ENCODE results near the gene KRTAP2-4. TPM values are rescaled to one million over a fixed set of nuclear protein-coding genes. Genes with fewer than 3 reads are reported as not detected.
"Not testable (repeated sequence)": the region's sequence is repeated elsewhere in the genome, so short reads cannot be mapped to it uniquely, and the experiment has no call there.

KRTAP2-4 gene
- total RNA-seq, 1 experiment from 2014 or later = 0.76 TPM

GRCh38 chr17:41048441-41048840, 17.2 kb downstream of the KRTAP2-4 start:
- Histone ChIP-seq H3K36me3 (ENCODE audit: control insufficient read depth in 1 of 2, insufficient read depth in 2 of 2, low read length in 2 of 2) (peaks cover 0 to 8% of the 10 kb centered on the region in 2 experiments; a peak in 1 of 4 replicates), H3K79me2 (ENCODE audit: insufficient read depth, low read length) (no peaks in the 10 kb centered on the region), H3K9ac (ENCODE audit: low read length) (no peak overlapping the region), H3K4me2 (ENCODE audit: low read length) (no peak overlapping the region), H3K4me1 (ENCODE audit: control insufficient read depth in 1 of 2, insufficient read depth in 2 of 2, low read length in 2 of 2) (no peaks in the 10 kb centered on the region; a peak in 1 of 4 replicates), H4K20me1 (ENCODE audit: insufficient read depth) (no peaks in the 10 kb centered on the region), H3K9me3 (ENCODE audit: control insufficient read depth in 1 of 2, insufficient read depth in 1 of 2, low read depth in 1 of 2, low read length in 2 of 2) (peaks cover 0 to 8% of the 10 kb centered on the region in 2 experiments; a peak in 1 of 4 replicates), H3K27me3 (ENCODE audit: insufficient read depth, low read length) (no peaks in the 10 kb centered on the region), H3K4me3 (replicated peaks in 1 of 2; ENCODE audit: low read depth in 1 of 2, low read length in 2 of 2) (no peak overlapping the region), H3K27ac (ENCODE audit: low read depth, low read length) (no peak overlapping the region), H3K9me2 (ENCODE audit: insufficient read depth) (no peaks in the 10 kb centered on the region), H2AFZ (ENCODE audit: low read depth, low read length, poor library complexity, severe bottlenecking) (peak overlapping the region; percentile 86)
- ATAC-seq (no peak), DNase-seq (ENCODE audit: low read depth, low spot score) (no peak)
- ChIA-PET POLR2A (no interaction called here), RAD21 (ENCODE audit: low non-redundant PET in 1 of 2, low total read pairs in 2 of 2, uncharacterized antibody in 2 of 2, unreplicated experiment in 2 of 2) (no interaction called here), CTCF (no interaction called here)
- BruUV-seq (replicated peaks) = no TSS peak
- TF ChIP-seq CBX3 (IDR thresholded peaks at IDR 0.05; ENCODE audit: low read depth) (no peak), SRF (IDR thresholded peaks at IDR 0.05; ENCODE audit: low read depth) (no peak), ZFX (IDR thresholded peaks at IDR 0.05) (no peak), JUND (IDR thresholded peaks at IDR 0.05) (no peak), SIN3A (IDR thresholded peaks at IDR 0.05; ENCODE audit: low read depth) (no peak), FOSL1 (IDR thresholded peaks at IDR 0.05; ENCODE audit: low read depth) (no peak), ATF3 (IDR thresholded peaks at IDR 0.05) (no peak)
- intact Hi-C loops (cut with micrococcal nuclease) = no loop called here

GRCh38 chr17:41046735-41047465, 18.8 kb downstream of the KRTAP2-4 start, which contains the start of gene KRTAP2-1:
KRTAP2-1 (minus strand) TSS chr17:41047316; CDS start chr17:41047267, 49 bp downstream.
- H3K27ac ChIP-seq (ENCODE audit: low read depth, low read length); H4K20me1 ChIP-seq (ENCODE audit: insufficient read depth); CTCF ChIA-PET; H3K4me3 ChIP-seq (replicated peaks in 1 of 2; ENCODE audit: low read depth in 1 of 2, low read length in 2 of 2); H3K79me2 ChIP-seq (ENCODE audit: insufficient read depth, low read length); H3K4me2 ChIP-seq (ENCODE audit: low read length); POLR2A ChIA-PET; H3K9me2 ChIP-seq (ENCODE audit: insufficient read depth); H3K9ac ChIP-seq (ENCODE audit: low read length); RAD21 ChIA-PET (ENCODE audit: low non-redundant PET in 1 of 2, low total read pairs in 2 of 2, uncharacterized antibody in 2 of 2, unreplicated experiment in 2 of 2); H3K4me1 ChIP-seq (ENCODE audit: control insufficient read depth in 1 of 2, insufficient read depth in 2 of 2, low read length in 2 of 2); H2AFZ ChIP-seq (ENCODE audit: low read depth, low read length, poor library complexity, severe bottlenecking); H3K9me3 ChIP-seq (ENCODE audit: control insufficient read depth in 1 of 2, insufficient read depth in 1 of 2, low read depth in 1 of 2, low read length in 2 of 2); H3K27me3 ChIP-seq (ENCODE audit: insufficient read depth, low read length); ATAC-seq; intact Hi-C loops (cut with micrococcal nuclease); BruUV-seq (replicated peaks); DNase-seq (ENCODE audit: low read depth, low spot score): not testable (repeated sequence)
- peaks cover 0 to 11% of the 10 kb centered on the region in 2 experiments; a peak in 1 of 4 replicates for H3K36me3 ChIP-seq (ENCODE audit: control insufficient read depth in 1 of 2, insufficient read depth in 2 of 2, low read length in 2 of 2)
